GM19395 (cell line): ENCODE results near the gene NSUN3.

Source experiments
- ATAC-seq: cut with Tn5 transposase; IDR thresholded peaks from one replicate; pipeline ENCODE4 v1.9.1; 2021; ENCODE audit warnings: mild to moderate bottlenecking, moderate library complexity; ENCODE audit not compliant: unreplicated experiment

The NSUN3 gene

GRCh38 chr3:94176988-94177745 is 114.3 kb downstream of the NSUN3 start:
- ATAC-seq = no peak
